Neural cell (in vitro differentiated cells): ENCODE results near the gene GK. TPM values are rescaled to one million over a fixed set of nuclear protein-coding genes. Genes with fewer than 3 reads are reported as not detected.
A peak's percentile ranks its signal among the peaks of the same experiment; 100 is the strongest.

Experiments used
- H2AFZ ChIP-seq: fragments of 200-600, 300-800 bp; sonication (generic), shearing (Covaris generic); 2 replicates; pipeline ENCODE4 v1.6.0; 2014; ENCODE audit warnings: low read depth, mild to moderate bottlenecking, antibody characterized with exemption, low read length, moderate library complexity
- H3F3A ChIP-seq: fragments of 200-600 bp; shearing (Covaris generic); 2 replicates; pipeline ENCODE4 v1.6.1; 2016; ENCODE audit warnings: mild to moderate bottlenecking, moderate library complexity, mixed read lengths, antibody characterized with exemption, low read length; ENCODE audit not compliant: insufficient read depth, poor library complexity, severe bottlenecking
- H3K27ac ChIP-seq: fragments of 200-600, 300-800 bp; sonication (generic), shearing (Covaris generic); 2 replicates; pipeline ENCODE4 v1.5.1; 2014; ENCODE audit warnings: mild to moderate bottlenecking, low read length, moderate library complexity
- H3K27me3 ChIP-seq: fragments of 300-800, 200-600 bp; sonication (generic), shearing (Covaris generic); 2 replicates; pipeline ENCODE4 v1.6.0; 2014; ENCODE audit warnings: mild to moderate bottlenecking, low read depth, low read length, moderate library complexity; ENCODE audit not compliant: insufficient read depth
- H3K36me3 ChIP-seq: fragments of 300-800, 200-600 bp; sonication (generic), shearing (Covaris generic); 2 replicates; pipeline ENCODE4 v1.5.1; 2014; ENCODE audit warnings: mild to moderate bottlenecking, antibody characterized with exemption, low read length, moderate library complexity; ENCODE audit not compliant: insufficient read depth
- H3K4me2 ChIP-seq: fragments of 300-800, 200-600 bp; sonication (generic), shearing (Covaris generic); 2 replicates; pipeline ENCODE4 v1.6.0; 2014; ENCODE audit warnings: mild to moderate bottlenecking, low read length
- H3K4me3 ChIP-seq: fragments of 300-800, 200-600 bp; sonication (generic), shearing (Covaris generic); 2 replicates; pipeline ENCODE4 v1.5.1; 2014; ENCODE audit warnings: mild to moderate bottlenecking, low read length, moderate library complexity
- H3K79me2 ChIP-seq: fragments of 200-600 bp; shearing (Covaris generic); replicated peaks from 2 replicates; pipeline ENCODE4 v1.6.0; 2014; ENCODE audit warnings: mild to moderate bottlenecking, low read length, moderate library complexity; ENCODE audit not compliant: insufficient read depth
- H3K9ac ChIP-seq: fragments of 300-800, 200-600 bp; sonication (generic), shearing (Covaris generic); 2 replicates; pipeline ENCODE4 v1.6.1; 2016; ENCODE audit warnings: mild to moderate bottlenecking, low read length, mixed read lengths
- H3K9me2 ChIP-seq: fragments of 200-600 bp; shearing (Covaris generic); 2 replicates; pipeline ENCODE4 v1.6.1; 2016; ENCODE audit warnings: mild to moderate bottlenecking, low read length, mixed read lengths; ENCODE audit not compliant: insufficient read depth
- H3K9me3 ChIP-seq: fragments of 200-600, 300-800 bp; sonication (generic), shearing (Covaris generic); 2 replicates; pipeline ENCODE4 v1.6.1; 2016; ENCODE audit warnings: mild to moderate bottlenecking, mixed run types, low read length, moderate library complexity, mixed read lengths
- H4K20me1 ChIP-seq: fragments of 200-600 bp; shearing (Covaris generic); 2 replicates; pipeline ENCODE4 v1.6.1; 2016; ENCODE audit warnings: mild to moderate bottlenecking, mixed run types; ENCODE audit not compliant: insufficient read depth
- CTCF ChIP-seq: fragments of 450-650 bp; IDR thresholded peaks from 2 replicates; pipeline ENCODE4 v1.5.1; 2014; ENCODE audit warnings: antibody characterized with exemption, mild to moderate bottlenecking, moderate library complexity; ENCODE audit not compliant: poor library complexity, severe bottlenecking
- EP300 ChIP-seq: fragments of 450-650 bp; conservative IDR thresholded peaks from 2 replicates; pipeline ENCODE4 v1.6.1; 2014; ENCODE audit warnings: antibody characterized with exemption, mild to moderate bottlenecking, moderate library complexity; ENCODE audit not compliant: poor library complexity, severe bottlenecking
- EZH2 ChIP-seq: fragments of 200-600, 300-800 bp; shearing (Covaris generic), sonication (generic); IDR thresholded peaks from 2 replicates; pipeline ENCODE4 v1.6.1; 2014; ENCODE audit warnings: antibody characterized with exemption, low read length, borderline replicate concordance, mild to moderate bottlenecking; ENCODE audit not compliant: insufficient read depth, poor library complexity, severe bottlenecking
- MXI1 ChIP-seq: fragments of 450-650 bp; conservative IDR thresholded peaks from 2 replicates; pipeline ENCODE4 v1.6.1; 2014; ENCODE audit warnings: antibody characterized with exemption, mild to moderate bottlenecking; ENCODE audit not compliant: poor library complexity, severe bottlenecking
- POLR2AphosphoS5 ChIP-seq: IDR thresholded peaks from 2 replicates; pipeline ENCODE4 v1.6.1; 2012
- RAD21 ChIP-seq: fragments of 450-650 bp; conservative IDR thresholded peaks from 2 replicates; pipeline ENCODE4 v1.6.1; 2014; ENCODE audit warnings: antibody characterized with exemption, mild to moderate bottlenecking, moderate library complexity
- SMC3 ChIP-seq: fragments of 450-650 bp; conservative IDR thresholded peaks from 2 replicates; pipeline ENCODE4 v1.6.1; 2014; ENCODE audit warnings: antibody characterized with exemption, mild to moderate bottlenecking, moderate library complexity; ENCODE audit not compliant: poor library complexity
- TAF1 ChIP-seq: IDR thresholded peaks from 2 replicates; pipeline ENCODE4 v1.6.1; 2012; ENCODE audit warnings: low read depth
- polyA plus RNA-seq: library from polyadenylated mRNA; depleted of rRNA; stranded (reverse); fragments of >200 nt; gene quantifications from 2 replicates; pipeline ENCODE4 v1.2.3, GENCODE V29; 2014
- TF ChIP-seq, protein P1 (sequence below): IDR thresholded peaks from 2 replicates; pipeline ENCODE4 v1.6.1; 2012; ENCODE audit warnings: borderline replicate concordance

GK gene
- polyA plus RNA-seq, 1 donor from 2014 or later = 6.3 TPM

DNA sequence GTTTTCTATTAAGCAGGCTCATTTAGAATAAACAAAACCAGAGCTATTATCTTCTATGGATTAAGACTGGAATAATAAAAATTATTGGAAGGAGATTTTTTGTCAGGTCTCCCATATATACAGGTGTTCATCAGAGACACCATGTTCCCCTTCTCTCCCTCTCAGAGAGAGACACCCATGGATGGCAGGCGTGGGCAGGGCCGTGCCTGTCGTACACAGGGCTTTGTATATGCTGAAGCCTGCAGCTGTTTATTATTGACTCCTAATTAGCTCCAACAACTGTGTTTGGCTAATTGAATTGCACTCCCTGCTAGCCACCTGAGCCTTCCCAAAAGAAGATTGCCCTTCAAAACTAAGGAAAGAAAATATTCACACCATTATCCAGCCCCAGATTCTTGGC, 81.6 kb downstream of the GK start:
- Histone ChIP-seq H3K4me2 (no peak overlapping the region), H3K27ac (no peak overlapping the region), H4K20me1 (no peaks in the 10 kb centered on the region), H3K9ac (no peak overlapping the region), H3F3A (no peaks in the 10 kb centered on the region), H2AFZ (no peak overlapping the region), H3K79me2 (no peaks in the 10 kb centered on the region), H3K9me2 (no peaks in the 10 kb centered on the region), H3K36me3 (no peaks in the 10 kb centered on the region), H3K9me3 (no peaks in the 10 kb centered on the region), H3K27me3 (no peaks in the 10 kb centered on the region), H3K4me3 (no peak overlapping the region)
- TF ChIP-seq, protein P1, sequence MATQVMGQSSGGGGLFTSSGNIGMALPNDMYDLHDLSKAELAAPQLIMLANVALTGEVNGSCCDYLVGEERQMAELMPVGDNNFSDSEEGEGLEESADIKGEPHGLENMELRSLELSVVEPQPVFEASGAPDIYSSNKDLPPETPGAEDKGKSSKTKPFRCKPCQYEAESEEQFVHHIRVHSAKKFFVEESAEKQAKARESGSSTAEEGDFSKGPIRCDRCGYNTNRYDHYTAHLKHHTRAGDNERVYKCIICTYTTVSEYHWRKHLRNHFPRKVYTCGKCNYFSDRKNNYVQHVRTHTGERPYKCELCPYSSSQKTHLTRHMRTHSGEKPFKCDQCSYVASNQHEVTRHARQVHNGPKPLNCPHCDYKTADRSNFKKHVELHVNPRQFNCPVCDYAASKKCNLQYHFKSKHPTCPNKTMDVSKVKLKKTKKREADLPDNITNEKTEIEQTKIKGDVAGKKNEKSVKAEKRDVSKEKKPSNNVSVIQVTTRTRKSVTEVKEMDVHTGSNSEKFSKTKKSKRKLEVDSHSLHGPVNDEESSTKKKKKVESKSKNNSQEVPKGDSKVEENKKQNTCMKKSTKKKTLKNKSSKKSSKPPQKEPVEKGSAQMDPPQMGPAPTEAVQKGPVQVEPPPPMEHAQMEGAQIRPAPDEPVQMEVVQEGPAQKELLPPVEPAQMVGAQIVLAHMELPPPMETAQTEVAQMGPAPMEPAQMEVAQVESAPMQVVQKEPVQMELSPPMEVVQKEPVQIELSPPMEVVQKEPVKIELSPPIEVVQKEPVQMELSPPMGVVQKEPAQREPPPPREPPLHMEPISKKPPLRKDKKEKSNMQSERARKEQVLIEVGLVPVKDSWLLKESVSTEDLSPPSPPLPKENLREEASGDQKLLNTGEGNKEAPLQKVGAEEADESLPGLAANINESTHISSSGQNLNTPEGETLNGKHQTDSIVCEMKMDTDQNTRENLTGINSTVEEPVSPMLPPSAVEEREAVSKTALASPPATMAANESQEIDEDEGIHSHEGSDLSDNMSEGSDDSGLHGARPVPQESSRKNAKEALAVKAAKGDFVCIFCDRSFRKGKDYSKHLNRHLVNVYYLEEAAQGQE = no peak
- TF ChIP-seq SMC3 (no peak), MXI1 (no peak), POLR2AphosphoS5 (no peak), EP300 (no peak), CTCF (no peak), EZH2 (no peak), TAF1 (no peak), RAD21 (no peak)

- TF ChIP-seq POLR2AphosphoS5 (no peak), SMC3 (no peak), MXI1 (no peak), CTCF (peak; percentile 50), EP300 (no peak), RAD21 (peak; percentile 48)
- Histone ChIP-seq H3K27ac (no peak overlapping the region), H3K9me3 (no peaks in the 10 kb centered on the region), H2AFZ (no peak overlapping the region), H3K79me2 (no peaks in the 10 kb centered on the region), H3F3A (no peaks in the 10 kb centered on the region), H3K9ac (no peak overlapping the region), H3K4me3 (no peak overlapping the region), H3K36me3 (no peaks in the 10 kb centered on the region), H3K4me2 (no peak overlapping the region), H3K27me3 (no peaks in the 10 kb centered on the region), H4K20me1 (no peaks in the 10 kb centered on the region), H3K9me2 (no peaks in the 10 kb centered on the region)
Observed at GRCh38 chrX:30735839-30736238, 82.6 kb downstream of the GK start.
